ENCODE measurements around the gene DBNL.

Gene DBNL

GRCh38 chr7:44062180-44062902, 17.8 kb downstream of the DBNL start:
- DNase-seq (ENCODE audit: low read depth): no peak

DNA sequence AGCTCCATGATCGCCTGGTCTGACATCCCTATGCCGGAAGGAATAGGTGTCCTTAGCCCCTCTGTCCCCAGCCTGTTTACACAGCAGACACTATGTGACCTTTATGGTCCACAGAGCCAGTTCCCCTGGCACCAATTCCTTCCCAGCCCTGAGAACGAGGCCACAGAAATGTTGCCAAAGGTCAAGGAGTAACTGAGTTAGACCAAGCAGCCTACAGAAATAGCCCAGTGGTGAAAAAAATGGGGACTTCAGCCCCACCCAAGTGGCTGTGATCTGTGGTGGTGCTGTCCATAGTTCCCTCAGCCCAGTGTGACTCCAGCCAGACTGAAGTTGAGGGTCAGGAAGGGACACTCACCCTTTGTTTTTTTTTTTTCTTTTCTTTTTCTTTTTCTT, 18.4 kb downstream of the DBNL start:
- DNase-seq (ENCODE audit: low read depth): no peak

DNA sequence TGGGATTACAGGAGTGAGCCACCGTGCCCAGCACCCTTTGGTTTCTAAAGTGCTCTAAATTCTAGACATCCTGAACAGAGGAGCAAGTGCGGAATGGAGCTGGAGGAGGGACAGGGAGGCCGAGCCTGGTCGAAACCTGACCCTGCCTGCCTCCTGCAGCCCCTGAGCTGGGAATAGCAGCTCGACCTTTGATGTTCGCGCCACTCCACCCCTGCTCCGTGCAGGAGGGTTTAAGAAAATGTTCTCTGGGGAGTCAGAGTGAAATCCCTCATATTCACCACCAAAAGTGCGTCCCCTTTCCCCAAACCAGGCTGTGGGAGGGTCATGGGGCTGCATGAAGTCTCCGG, 19.0 kb downstream of the DBNL start:
- no peak for DNase-seq (ENCODE audit: low read depth)

DNA sequence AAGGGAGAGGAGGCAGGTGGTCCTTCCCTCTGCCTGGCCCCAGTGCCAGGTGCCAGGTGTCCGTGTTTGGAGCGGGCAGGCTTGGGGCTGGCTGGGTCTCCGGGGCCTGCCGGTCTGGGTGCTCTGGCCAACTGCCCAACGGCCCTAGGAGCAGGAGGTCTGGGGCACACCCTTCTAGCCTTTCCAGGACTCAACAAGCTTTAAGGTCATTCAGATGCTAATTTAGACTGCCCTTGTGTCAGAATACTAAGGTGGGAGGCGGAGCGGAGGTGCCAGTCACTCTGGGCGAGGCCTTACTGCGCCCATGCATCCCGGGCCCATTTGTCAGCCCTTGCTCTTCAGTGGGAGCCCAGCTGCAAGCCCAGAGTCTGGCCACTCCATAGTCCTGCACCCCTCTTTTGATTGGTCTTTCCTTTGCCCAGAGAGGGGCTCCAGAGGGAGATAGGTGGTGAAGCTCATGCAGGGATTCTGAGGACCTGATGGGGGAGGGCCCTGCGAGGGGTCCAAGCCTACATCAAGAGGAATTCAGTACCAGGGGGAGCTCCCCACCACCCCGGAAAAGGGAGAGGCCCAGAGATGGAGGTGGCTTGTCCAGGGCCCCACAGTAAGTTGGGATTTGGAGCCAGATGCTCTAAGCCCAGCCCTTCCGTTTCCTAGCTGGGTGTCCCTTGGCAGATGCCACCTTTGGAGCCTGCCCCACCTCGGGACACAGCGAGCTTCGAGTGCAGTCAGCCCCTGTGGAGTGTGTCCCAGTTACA, 19.6 kb downstream of the DBNL start:
- DNase-seq (ENCODE audit: low read depth): no peak

- no peak for DNase-seq (ENCODE audit: low read depth)
Observed at GRCh38 chr7:44064791-44065430, 20.4 kb downstream of the DBNL start.

- DNase-seq (ENCODE audit: low read depth): no peak
Observed at GRCh38 chr7:44065431-44066110, 21.1 kb downstream of the DBNL start, which contains the start of gene PGAM2. Gene PGAM2 (minus strand): TSS chr7:44065567. CDS start chr7:44065529, 38 bp downstream.

- DNase-seq (ENCODE audit: low read depth): no peak
Observed at GRCh38 chr7:44066111-44066460, 21.6 kb downstream of the DBNL start.

GRCh38 chr7:44066494-44067063, 22.1 kb downstream of the DBNL start:
- no peak for DNase-seq (ENCODE audit: low read depth)

GRCh38 chr7:44067064-44067951, 22.8 kb downstream of the DBNL start:
- DNase-seq (ENCODE audit: low read depth): no peak

DNA sequence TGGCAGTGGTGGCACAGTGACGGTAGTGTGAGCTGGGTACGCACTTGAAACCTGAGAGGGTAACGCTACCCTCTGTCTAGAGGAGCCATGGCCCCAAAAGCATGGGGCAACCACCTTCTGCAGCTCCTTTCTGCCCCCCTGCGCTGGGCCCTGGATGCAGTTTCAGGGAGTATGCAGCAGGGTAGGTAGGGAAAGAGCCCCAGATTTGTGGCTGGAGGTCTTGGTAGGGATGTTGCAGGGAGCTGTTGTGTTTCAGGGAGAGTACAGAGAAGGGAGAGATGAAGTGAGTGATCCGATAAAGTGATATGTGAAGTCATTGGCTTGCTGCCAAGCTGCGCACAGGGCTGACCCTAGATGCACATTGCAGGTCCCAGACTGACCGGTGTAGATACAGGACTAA, 23.6 kb downstream of the DBNL start:
- DNase-seq (ENCODE audit: low read depth): no peak

GRCh38 chr7:44071726-44072363, 27.3 kb downstream of the DBNL start:
- DNase-seq (ENCODE audit: low read depth): no peak

- DNase-seq (ENCODE audit: low read depth): peak; percentile 27
Observed at GRCh38 chr7:44072364-44073231, 28.1 kb downstream of the DBNL start.

DNA sequence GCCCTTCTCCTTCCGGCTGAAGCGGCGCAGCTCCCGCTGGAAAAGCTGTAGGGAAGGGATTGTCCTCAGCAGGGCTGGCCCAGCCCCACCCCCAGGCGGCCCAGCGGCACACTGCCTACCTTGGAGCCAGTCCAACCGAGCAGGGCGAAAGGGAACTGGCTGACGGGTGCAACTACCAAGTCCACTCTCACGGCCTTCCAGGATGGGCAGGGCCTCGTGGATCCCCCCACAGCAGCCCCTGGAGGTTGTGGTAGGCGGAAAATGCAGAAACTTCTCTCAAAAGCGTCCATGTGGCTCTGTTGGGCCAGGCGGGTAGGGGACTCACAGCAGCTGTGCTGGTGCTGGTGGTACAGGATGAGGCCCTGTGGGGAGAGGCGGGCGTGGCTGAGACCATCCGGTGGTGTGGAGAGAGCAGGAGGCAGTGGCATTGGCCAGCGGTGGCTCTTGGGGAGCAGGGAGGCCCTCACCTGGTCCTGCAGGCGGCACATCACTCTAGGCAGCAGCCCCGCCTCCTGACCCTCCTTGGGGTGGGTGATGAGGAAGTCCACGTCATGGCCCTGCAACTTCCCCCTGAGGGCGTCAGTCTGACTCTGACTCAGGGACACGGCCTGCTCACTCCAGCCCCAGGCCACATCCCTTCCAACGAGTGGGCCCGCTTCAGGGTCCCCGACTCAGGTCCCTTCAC, 29.3 kb downstream of the DBNL start:
- DNase-seq (ENCODE audit: low read depth): peak; percentile 32

DNA sequence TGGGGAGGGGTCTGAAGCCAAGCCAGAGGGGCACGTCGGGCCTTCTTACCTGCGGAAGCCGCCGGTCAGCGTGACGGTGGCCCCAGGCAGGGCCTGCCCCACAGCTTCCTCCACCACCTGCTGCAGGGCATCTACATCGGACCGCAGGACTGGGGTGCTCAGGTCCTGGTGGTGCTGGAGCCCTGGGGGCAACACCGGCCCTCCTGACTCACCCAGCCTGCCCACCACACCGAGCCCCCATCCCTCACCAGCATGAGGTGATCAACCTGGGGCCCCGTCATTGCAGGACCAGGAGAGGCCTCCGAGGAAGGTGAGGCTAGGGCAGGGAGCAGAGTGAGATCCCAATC, 29.8 kb downstream of the DBNL start:
- DNase-seq (ENCODE audit: low read depth): no peak

- no peak for DNase-seq (ENCODE audit: low read depth)
Observed at GRCh38 chr7:44075296-44076075, 31.0 kb downstream of the DBNL start.

GRCh38 chr7:44076101-44076895, 31.8 kb downstream of the DBNL start:
- DNase-seq (ENCODE audit: low read depth): no peak

- no peak for DNase-seq (ENCODE audit: low read depth)
Observed at GRCh38 chr7:44077061-44077460, 32.6 kb downstream of the DBNL start.

- no peak for DNase-seq (ENCODE audit: low read depth)
Observed at GRCh38 chr7:44077681-44078091, 33.2 kb downstream of the DBNL start.
